ENCODE results near the gene CACTIN. TPM values are rescaled to one million over a fixed set of nuclear protein-coding genes. Genes with fewer than 3 reads are reported as not detected.
"Not testable (repeated sequence)": the region's sequence is repeated elsewhere in the genome, so short reads cannot be mapped to it uniquely, and the experiment has no call there.

Gene CACTIN
- total RNA-seq, 1 donor from 2014 or later: 30.8 TPM

DNA sequence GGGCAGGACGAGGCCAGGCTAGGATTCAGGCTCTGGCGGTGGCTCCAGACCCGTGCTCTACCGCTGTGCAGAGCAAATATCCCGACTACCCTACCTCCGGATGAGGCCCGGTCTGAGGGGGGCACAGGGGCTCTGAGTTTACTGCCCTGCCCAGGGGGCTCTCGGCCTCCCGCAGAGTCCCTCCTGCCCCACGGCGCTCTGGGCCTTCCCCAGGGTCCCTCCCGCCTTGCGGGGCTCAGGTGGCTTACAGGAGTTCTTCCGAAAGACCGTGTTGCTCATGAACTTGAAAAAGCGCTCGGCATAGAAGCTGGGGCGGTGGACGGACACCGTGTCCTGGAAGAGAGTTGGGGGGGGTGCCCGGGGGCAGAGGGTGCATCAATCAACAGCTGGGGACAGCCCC, 19.1 kb upstream of the CACTIN start:
- no peak for DNase-seq

DNA sequence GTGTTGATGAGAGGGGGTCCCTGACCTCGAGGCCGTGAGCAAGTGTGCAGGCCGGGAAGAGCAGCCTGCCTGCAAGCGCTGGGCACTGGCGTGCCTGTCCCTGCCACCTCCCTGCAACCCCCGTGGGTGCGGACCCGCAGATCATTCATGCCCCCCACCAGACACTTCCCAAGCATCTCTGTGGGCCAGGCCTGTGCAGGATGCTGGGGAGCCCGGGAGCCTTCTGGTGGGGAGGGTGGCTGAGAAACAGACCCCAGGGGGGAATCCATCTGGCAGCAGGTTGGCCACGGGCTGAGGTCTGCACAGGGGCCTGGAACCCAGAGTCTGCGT, 18.4 kb upstream of the CACTIN start:
- DNase-seq: no peak

DNA sequence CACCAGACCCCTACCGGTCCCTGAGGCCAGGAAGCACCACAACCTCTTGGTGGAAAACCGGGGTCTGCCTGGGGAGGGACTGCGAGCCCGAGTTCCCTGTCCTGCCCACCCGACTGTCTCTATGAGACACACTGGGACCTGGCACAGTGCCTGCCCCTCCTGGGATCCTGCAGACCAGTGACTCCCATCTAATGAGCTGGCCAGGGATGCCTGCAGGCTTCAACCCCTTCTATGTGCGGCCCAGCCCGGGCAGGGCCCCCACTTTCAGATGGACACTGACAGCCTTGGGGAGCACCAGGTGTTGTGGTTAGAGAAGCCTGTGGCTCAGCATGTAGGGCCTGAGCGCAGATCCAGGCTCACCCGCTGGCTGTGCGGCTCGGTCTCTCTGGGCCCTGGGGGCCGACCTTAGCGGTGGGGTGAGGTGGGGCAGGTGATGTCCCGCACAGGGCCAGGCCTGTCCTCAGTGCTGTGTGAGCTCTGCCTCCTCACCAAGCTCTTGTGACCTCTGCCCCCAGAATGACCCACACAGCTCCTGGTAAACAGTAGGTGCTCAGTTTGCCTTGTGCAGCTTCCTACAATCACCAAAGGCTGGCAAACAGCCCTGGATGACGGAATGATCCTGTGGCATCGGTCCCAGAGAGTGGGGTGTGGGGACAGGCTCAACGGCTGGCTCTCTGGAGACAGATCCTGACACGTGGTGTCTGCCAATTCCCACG, 17.9 kb upstream of the CACTIN start:
- DNase-seq: no peak

DNA sequence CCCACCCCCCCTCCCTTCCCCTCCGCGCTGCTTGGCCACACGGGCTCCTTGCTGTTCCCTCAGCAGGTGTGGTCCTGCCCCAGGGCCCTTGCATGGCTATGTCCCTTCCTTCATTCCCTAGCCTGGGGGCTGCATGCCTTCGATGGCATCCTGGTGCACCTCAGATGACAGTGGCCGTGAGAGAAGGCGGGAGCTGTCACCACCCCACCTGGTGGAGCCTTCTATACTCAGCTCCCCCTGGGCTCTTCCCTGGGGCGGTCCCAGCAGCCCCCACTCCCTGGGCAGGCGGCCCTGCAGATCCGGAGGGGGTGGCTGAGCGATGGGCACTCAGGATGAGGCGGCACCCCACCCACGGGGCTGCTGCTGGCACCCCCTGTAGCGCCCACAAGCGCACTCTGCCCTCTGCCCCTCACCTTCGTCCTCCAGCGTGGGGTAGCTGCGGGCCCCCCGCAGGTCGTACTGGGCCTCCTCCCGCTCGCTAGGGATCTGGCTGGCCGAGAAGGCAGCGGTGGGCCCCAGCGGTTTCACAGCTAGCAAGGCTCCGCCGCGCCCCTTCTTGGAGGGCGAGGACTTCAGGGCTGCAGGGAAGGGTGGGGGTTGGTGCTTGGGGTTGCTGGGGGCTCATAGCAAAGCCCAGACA, 17.2 kb upstream of the CACTIN start:
- DNase-seq: no peak

DNA sequence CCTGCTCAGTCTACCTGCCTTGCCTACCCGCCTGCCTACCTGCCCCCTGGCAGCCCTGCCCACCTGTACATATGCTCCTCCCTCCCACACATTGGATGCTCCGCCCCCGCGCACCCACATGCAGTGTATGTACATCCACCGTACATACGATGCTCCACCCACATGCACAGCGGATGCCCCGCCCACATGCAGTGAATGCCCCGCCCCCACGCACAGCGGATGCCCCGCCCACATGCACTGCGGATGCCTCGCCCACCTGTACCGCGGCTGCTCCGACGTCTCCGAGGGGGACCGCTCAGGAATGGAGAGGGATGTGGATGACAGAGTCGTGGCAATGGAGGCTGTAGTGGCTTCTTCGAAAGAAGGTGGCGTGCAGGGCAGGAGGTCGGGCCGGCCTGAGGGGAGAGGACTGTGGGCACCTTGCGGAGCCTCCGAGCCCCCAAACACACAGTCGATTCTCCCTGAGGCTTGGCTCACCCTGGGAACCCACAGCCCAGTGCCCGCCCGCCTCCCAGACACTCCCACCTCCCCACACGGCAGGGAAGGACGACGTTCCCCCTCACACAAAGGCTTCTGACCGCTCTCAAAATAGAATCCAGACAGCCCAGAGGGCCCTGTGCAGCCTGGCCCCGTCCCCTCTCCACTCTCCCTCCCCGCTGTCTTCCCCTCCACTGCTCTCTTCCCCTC, 16.5 kb upstream of the CACTIN start:
- peak; percentile 15 for DNase-seq

DNA sequence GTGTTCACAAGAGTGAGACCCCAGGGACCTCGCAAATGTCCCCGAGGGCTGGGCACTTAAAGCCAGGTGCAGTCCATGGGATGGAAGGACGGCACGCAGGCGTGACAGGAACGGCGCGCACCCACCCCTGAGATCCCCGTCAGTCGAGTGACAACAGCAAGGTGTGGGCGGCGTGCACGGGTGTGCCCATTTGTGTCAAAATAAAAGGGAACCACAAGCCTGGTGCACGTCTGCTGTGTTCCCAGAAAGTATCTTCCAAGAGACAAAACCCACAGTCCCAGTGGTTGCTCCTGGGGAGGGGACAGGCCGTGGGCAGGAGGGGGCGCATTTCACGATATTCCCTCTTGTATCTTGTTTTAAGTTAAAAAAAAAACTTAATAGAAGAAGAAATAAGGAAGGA, 15.7 kb upstream of the CACTIN start:
- DNase-seq: no peak

DNA sequence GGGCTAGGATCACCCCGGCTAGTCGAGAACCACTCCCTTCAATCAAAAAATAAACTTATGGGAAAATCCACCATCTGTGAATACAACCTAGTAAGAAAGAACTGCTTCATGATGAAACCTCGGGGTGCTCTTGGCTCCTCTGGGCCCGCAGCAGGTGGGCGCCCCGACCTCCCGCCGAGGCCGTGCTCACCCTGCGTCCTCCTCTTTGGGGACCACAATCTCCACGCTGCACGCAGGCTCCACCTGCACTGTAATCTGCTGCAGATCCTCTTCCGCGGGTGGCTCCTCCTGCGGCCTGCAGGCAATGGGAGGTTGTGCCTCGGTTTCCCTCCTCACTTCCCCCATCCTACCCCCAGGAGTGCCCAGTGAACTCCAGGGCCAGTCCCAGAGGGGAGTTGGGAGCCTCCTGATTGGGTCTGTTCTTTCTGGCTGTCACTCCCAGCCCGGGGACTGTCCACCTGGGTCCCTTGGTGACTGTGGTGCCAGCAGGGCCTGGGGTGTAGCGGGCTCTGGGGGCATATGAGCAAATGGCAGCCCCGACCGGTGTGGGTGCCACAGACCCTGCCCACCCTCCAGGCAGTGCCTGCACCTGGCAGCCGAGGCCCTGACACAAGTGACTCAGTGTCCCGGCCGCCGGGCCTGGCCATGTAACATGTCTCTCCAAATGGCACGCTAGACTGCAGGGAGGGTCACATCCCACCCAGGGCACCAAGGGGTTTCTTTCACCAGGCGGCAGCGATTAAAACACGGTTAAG, 15.1 kb upstream of the CACTIN start:
- no peak for DNase-seq

DNA sequence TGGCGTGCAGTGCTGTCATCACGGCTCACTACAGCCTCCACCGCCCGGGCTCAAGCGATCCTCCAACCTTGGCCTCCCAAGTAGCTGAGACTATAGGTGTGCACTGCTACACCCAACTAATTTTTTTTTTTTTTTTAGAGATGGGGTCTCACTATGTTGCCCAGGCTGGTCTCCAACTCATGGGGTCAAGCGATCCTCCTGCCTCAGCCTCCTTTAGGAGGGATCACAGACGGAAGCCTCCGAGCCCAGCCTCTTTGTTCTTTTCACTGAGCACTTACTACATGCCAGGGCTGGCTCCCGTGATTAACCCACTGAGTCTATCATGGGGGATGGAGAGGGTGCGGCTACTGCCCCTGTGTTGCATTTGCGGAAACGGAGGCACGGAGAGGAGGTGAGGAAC, 12.9 kb upstream of the CACTIN start:
- no peak for DNase-seq

DNA sequence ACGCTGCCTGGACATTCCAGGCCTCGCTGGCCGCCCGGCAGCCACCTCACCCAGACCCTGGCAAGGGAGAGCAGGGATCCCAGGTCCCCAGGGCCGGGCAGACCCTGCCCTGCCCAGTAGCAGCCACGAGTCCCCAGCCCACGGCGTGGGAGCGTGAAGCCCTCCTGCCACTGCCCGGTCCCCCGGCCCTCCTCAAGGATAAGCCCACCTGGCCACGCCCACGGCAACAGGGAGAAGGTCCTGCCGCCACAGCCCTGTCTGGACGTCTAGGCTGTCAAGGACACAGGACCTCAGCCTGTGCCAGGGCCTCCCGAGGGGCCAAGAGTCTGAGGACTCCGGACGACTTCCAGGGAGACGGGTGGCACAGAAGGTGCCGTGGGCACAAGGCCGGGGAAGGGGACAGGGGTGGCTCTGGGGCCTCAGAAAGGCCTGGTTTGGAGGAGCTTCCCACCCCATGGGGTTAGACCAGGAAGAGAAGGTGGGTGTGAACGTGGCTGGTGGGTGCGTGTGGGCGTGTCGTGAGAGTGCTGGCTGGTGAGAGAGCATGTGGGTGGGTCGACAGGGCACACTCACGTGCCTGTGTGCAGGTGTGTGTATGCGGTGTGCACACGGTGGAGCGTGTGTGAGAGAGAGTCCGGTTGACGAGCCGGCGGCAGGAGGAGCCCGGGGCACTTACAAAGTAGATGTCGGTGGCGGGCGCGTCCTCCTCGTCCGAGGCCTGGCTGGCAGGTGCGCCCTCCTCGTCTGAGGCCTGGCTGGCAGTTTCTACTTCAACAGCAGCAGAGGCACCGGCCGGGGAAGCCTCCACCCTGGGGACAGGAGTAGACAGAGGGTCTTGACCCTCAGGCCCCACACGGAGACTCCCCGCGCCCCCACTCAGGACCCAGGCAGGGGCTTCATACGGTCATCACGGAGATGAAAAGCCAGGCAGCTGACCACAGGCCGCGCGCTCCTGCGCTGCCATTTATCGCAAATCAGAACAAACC, 11.9 kb upstream of the CACTIN start:
- DNase-seq: no peak

DNA sequence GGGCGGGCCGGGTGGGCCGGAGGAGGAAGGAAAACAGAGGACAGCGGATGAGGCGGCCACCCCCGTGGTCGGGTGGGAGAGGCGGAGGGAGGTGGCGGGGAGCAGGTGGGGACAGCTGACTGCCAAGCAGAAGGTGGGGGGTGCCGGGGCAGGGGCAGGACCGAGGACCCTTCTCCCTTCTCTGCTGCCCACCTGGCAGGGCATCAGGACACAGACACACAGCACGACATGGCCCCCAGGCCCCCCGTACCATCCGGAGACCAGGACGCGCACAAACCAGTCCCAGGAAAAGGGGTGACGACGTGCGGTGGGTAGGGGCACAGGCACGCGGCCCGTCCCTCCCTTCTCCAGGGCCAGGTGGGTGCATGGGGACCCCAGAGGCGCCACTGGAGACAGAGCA, 11.0 kb upstream of the CACTIN start:
- DNase-seq: no peak

DNA sequence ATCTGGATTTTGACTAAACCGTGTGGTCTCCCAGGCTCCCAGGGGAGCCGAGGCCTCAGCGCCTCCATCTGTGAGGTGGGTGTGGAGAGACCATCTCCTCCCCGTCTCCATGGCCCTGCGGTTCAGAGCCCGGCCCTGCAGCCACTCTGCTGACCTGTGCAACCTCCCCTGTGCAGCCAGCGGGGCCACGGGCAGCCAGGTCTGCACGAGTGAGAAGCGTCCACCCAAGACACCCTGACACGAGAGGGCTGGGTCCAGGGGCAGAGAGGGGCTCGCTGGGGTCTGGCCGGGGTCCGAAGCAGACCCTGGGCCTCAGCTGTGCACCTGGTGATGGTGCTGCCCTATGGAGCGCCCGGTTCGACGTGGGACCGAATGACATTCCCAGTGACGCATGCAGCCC, 10.4 kb upstream of the CACTIN start:
- no peak for DNase-seq

DNA sequence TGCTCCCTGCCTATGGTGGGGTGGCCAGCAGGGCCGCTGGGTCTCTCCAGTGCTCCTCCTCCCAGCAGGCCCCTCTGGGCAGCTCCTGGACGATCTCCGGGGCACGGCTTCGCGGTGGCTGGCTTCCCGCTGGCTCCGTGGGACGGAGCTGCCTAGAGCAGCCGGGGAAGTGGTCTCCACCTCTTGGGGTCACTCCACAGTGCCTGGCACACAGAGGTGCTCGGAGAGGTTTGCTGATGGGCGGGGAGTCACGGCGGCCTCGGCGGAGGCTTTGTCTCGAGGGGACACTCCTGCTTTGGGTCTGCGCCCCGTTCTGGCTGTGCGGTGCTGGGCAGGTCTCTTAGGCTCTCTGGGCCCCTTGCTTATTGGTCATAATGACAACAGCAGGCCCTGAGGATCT, 9.9 kb upstream of the CACTIN start:
- no peak for DNase-seq

DNA sequence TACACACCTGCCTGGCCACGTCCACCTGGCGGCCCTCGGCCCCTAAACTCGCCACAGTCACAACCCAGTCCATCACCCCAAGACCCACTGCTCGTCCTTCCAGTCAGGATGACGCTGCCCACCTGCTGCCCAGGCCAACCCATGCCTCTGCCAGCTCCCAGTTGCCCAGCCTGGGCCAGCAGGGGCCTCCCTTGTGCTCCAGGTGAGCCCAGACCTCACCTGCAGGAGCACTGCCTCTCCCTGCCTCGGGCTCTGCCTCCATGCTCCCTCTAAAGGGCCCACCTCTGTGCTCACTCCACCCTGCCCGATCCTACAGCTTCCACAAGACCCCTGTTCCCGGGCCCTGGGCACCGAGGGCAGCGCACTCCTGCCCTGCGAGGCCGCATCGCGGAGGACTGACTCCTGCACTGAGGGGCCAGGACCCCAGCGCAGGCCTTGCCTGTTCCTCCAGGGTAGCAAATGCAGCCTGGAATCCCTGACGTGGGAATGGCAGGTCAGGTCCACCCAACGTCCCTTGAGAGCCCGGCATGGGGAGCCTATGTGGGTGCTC, 8.0 kb upstream of the CACTIN start:
- DNase-seq: no peak

DNA sequence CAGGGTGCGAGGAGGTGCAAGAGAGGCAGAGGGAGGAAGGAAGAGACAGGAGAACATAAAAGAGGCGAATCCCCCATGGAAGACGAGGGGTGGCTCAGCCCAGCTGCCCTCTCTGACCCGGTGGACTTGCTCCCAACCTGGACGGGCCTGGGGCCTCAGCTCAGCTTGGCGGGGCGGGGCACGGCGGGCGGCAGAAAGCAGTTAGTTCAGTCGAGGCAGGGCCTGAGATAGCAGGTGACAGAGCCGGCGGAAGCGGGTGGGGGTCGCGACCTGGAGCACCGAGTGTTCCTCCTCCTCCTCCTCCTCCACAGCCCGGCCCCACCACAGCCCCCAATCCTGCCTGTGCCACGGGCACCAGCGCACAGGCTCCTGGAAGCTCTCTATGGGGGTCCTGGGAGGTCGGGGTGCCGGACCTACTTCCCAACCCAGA, 7.0 kb upstream of the CACTIN start:
- no peak for DNase-seq

DNA sequence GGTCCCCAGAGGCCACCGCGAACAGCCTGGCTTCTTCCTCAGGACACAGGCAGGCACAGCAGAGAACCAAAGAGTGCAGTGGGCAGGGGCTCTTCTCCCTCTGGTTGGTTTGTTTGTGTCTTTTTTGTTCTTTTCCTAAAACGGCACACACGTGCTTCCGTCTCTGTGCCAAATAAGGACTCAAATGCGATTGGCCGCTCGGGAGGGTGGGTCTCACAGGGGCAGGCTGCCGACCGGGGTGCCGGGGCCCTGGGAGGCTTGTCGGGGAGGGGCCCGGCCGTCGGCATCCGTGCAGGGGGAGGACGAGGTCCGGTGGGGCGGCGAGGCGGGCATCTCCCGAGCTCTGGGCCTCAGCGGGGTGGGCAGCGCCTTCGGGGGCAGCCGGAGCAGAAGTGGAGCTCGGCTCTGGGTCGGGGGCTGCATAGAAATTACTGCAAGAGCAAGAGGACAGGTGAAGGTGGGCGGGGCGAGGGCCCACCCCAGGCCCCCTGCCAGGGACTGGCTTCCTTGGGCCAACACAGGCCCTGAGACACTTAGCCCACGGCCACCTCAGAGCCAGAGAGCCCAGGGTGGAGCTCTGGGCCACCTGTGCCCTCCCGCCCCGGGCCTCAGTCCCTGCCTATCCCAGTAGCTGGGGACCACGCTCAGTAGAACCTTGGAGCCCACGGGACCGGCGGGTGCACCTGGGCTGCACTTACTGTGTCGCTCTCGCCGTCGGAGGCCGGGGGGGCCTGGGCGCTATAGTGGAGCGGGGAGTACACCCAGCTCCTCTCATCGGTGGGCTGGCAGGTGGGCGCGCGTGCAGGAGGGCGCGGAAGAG, 6.4 kb upstream of the CACTIN start:
- DNase-seq: no peak

DNA sequence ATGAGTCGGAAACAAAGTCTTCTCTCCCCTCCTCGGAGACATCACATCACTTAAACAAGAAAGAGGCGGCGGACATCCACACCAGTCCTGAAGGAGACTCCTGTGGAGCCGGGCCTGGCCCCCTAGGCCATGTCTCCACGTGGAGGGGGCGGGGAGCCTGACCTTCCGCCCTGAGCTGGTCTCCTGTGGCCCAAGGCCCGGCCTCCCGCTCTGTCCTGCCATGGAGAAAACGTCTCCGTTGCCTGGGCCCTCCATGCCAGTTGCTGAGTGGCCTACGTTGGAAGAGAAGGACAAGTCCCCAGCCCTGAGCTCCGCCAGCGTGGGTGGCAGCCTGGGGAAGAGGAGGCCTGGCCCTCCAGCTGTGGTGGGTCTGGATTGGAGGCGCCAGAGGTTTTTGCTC, 5.5 kb upstream of the CACTIN start:
- DNase-seq: no peak

DNA sequence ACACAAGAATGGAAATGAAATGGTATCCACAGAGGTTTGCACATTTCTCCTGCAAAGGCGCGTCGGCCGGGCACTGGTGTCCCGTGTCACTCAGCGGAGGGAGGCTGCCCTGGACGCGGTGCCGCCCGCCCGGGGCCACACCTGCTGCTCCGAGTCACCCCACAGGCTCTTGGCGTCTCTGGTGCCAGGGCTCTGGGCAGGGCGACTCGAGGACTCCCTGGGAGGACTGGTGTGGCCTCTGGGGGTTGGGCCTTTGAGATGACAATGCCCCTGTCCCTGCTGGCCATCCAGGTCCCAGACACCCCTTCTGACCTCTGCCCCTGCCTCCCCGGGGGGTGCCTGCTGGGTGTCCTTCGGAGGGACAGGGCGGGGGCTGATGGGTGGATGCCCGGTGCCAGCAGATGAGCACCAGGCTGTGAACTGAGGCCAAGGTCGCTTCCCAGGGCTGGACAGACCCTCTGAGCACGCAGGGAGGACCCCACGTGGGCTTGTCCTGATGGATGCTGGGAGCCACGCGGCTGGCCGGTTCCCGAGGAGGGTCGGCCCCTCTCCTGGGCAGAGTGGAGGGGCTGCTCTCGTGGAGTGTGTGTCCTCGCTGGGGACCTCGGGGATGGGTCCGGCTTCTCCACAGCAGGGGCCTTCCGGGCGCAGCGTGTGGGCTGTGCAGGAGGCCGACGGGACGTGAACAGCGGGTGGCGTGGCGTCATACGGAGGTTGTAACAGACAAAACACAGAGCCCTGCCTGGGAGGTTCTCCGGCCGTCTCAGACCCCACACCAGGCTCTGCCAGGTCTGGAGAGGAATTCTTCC, 4.7 kb upstream of the CACTIN start:
- DNase-seq: no peak

DNA sequence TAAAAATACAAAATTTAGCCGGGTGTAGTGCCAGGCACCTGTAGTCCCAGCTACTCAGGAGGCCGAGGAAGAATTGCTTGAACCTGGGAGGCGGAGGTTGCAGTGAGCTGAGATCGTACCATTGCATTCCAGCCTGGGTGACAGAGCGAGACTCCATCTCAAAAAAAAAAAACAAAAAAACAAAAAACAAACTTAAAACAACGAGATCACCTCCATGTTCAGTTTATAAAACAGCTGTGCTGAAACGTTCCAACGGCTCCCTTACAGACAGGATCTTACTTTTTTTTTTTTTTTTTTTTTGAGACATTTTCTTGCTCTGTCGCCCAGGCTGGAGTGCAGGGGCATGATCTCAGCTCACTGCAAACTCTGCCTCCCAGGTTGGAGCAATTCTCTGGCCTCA, 2.2 kb upstream of the CACTIN start:
- DNase-seq: not testable (repeated sequence)

DNA sequence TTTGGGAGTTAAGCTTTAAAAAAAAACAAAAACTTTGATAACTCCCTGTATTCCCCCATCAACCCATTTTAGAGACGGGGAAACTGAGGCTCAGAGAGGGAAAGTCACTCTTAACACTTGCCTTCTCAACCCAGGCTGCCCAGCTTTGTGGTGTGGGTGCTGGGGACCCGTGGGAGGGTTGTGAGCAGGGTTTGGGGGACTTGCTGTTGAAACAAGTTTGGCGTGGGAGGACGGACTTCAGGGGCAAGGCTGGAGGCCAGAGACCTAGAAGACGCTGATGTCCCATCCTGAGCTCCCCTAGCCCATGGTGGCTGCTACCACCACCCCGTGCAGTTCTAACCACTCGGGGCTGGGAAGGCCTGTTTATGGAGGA, 747 bp upstream of the CACTIN start:
- no peak for DNase-seq

DNA sequence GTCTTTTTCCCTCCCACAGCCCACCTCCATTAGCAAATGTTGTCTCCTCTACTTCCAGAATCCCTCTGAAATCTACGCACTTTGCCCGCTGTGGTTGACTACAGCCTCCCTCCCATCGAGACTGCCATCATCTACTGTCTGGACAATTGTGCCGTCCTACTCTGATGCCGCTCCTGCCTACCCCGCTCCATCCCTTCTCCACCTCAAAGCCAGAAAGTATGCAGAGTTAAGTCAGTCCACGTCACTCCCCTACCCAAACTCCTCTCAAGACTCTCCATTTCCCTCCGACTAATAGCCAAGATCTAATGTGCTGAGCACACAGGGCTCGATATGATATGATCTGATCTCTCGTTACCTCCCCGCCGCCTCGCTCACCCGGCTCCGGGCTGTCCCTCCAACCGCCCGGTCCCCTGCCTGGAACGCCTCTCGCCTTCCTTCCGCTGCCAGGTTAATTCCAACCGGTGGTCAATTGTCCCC, 556 bp downstream of the CACTIN start:
- DNase-seq: peak; percentile 23

Measured in dermis blood vessel endothelial cell (primary cell).